ENCODE results near the gene MYL6. TPM values are rescaled to one million over a fixed set of nuclear protein-coding genes. Genes with fewer than 3 reads are reported as not detected.

Gene MYL6
- total RNA-seq, 1 experiment from 2014 or later = 1,272 TPM

- peak; percentile 71 for DNase-seq (ENCODE audit: low read depth)
Observed at GRCh38 chr12:56129206-56129941, 28.8 kb upstream of the MYL6 start.

GRCh38 chr12:56129942-56130495 is 28.1 kb upstream of the MYL6 start:
- DNase-seq (ENCODE audit: low read depth) = no peak

GRCh38 chr12:56130876-56131275 is 27.3 kb upstream of the MYL6 start:
- DNase-seq (ENCODE audit: low read depth) = no peak

DNA sequence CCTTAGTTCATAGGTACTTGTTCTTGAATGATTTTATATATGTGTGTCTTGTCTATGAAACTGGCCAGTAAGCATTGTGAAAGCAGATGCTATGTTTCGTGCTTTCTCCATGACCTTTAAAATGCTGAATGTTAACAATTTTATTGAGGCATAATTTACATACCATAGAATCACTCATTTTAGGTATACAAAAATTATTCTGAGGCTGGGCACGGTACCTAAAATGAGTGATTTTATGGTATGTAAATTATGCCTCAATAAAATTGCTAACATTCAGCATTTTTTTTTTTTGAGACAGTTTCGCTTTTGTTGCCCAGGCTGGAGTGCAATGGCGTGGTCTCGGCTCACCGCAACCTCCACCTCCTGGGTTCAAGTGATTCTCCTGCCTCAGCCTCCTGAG is 23.3 kb upstream of the MYL6 start:
- no peak for DNase-seq (ENCODE audit: low read depth)

DNA sequence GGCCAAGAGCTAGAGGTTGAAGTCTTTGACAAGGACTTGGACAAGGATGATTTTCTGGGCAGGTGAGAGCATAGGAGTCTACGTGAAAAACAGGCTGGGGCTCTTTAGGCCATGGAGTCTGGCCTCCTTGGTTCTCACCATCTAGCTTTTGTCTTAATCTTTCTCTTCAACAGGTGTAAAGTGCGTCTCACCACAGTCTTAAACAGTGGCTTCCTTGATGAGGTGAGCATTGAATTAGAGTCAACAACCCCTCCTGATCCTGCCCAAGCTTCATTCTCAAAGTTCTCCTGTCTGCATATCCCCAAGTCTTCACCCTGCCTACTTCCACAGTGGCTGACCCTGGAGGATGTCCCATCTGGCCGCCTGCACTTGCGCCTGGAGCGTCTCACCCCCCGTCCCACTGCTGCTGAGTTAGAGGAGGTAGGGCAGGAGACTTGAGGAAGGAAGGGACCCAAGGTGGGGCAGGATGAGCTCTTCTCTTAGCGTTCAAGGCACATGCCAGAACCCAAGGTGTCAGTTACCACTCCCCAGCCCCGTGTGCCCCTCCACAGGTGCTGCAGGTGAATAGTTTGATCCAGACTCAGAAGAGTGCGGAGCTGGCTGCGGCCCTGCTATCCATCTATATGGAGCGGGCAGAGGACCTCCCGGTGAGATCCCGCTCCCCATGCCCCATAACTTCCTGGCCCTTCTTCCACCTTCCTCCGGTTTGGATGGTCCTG is 20.1 kb upstream of the MYL6 start:
- DNase-seq (ENCODE audit: low read depth) = no peak

GRCh38 chr12:56141946-56142784 is 16.0 kb upstream of the MYL6 start:
- no peak for DNase-seq (ENCODE audit: low read depth)

- DNase-seq (ENCODE audit: low read depth) = no peak
Observed at GRCh38 chr12:56143217-56143616, 14.9 kb upstream of the MYL6 start.

DNA sequence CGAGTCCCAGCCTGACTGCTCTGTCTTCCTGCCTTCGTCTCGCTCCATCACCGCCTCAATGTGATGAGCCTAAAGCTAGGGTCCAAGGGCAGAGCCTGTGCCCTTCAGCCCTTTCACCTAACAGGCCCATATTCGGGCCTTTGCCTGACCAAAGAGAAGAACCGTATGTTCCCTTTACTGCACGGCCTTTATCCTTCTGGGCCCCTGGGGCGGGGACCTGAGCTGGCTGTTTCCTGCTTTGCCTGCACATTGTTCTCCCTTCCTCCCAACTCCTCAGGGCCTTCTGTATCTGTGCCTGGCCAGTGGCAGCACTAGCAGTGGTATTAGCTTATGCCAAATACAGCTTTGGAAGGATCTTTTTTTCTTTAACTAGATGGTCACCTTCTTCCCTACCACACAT is 14.3 kb upstream of the MYL6 start:
- no peak for DNase-seq (ENCODE audit: low read depth)

DNA sequence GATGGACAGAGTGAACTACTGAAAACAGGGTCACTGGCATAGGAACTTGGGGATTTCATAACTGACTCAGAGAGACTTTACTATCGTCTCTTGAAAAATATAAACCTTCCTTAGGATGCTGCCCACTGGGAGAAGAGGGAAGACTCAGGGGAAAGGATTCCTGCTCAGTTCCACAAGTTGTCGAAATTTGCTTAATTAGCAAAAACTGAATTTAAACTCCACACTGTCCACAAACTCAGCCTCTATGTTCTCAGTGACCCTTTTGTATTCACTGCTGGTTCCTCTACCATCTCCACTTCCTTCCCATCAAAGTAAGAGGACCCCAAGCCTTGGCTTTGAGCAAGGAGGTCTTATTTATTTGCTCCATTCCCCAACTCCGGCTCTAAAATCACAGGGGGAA is 12.9 kb upstream of the MYL6 start:
- no peak for DNase-seq (ENCODE audit: low read depth)

- no peak for DNase-seq (ENCODE audit: low read depth)
Observed at GRCh38 chr12:56146492-56147460, 11.4 kb upstream of the MYL6 start.

GRCh38 chr12:56150563-56150962 is 7.6 kb upstream of the MYL6 start:
- DNase-seq (ENCODE audit: low read depth) = no peak

DNA sequence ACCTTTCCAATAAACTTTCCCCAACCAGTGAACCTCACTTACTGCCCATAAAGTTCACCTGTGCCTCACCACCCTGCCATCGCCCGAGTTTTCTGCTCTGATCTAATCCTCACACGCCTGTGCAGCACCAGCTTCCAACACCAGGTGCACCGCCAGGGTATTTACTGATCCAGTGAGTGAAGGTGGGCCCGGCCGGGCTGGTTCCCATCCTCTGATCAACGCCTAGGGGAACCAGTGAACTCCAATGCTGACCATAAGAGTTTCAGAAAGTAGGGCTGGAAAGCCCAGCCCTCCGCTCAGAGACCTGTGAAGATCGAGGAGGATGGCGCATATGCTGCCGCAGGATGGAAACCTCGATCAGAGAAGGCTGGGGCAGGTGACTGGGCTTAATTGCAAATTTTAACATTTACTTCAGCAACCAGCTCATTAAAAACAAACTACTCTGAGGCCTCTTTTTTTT is 6.5 kb upstream of the MYL6 start:
- no peak for DNase-seq (ENCODE audit: low read depth)

DNA sequence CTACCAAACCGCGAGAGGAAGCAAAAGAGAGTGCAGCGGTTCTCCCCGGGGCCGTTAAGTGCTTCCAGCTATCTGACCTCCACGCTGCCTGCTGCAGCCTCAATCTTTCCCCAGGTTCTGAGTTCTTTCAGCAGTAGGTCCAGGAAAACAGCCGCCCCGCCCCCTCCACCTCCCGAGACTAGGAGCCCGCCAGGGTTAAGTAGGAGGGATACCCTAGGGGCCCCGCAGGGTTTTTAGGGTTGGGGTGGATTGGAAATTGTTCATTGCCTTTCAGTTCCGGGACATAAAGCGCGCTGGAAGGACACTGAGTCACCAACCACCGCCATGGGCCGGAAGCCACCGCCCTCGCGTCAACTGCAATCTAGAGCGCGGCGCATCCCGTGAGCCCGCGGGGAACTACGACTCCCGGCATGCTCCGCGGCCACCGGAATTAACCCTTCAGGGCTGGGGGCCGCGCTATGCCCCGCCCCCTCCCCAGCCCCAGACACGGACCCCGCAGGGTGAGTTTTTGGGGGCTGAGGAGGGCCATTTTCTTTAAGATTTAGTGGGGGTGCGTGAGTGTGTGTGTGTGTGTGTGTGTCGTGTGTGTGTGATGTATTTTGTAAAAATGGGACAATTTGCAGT is 5.9 kb upstream of the MYL6 start, which contains the start of gene MYL6B:
MYL6B (plus strand) TSS at position 456 of the 624 bp plus-strand sequence. CDS start 1,332 bp downstream, outside the sequence.
- peak; percentile 90 for DNase-seq (ENCODE audit: low read depth)

DNA sequence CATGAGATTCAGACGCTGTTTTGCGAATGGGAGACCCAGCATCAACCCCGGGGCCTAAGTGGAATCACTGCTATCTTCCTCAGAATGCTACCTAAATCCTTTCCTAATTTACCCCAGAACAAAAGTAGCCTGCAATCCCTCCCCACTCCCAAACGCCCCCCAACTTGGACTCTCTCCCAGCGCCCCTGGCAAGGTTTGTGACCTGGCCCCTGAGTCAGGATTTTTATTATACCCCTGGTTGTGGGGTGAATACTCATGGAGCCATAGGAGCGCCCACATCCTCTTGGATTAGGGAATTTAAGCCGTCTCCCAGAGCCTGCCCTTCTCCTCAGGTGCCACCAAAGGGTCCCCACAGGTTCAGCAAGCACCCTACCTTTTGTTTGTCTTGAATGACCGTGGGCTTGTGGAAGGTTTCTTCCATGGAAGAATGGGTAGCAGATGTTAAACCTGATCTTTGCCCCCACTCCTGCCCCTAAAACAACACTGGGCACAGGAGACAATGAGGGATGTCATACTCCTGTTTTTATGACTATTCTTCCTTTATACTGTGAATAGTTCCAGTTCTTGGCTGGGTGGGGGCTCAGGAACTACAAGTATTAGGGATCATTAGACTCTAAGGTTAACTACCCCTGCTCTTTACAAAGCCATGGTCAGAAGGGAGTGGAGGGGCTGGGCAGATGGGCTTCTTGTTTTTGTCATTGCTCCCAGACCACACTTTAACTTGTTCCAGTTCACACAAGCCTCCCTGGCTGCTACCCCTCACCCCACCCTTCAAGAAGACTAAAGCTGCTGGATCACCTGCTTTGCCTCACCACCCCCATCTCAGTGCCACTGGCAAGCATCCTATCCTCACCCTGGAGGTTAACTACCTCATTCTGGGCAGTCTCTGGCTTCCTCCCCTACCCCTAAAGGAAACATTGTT is 5.1 kb upstream of the MYL6 start:
- no peak for DNase-seq (ENCODE audit: low read depth)

GRCh38 chr12:56153678-56154065 is 4.5 kb upstream of the MYL6 start:
- DNase-seq (ENCODE audit: low read depth) = no peak

DNA sequence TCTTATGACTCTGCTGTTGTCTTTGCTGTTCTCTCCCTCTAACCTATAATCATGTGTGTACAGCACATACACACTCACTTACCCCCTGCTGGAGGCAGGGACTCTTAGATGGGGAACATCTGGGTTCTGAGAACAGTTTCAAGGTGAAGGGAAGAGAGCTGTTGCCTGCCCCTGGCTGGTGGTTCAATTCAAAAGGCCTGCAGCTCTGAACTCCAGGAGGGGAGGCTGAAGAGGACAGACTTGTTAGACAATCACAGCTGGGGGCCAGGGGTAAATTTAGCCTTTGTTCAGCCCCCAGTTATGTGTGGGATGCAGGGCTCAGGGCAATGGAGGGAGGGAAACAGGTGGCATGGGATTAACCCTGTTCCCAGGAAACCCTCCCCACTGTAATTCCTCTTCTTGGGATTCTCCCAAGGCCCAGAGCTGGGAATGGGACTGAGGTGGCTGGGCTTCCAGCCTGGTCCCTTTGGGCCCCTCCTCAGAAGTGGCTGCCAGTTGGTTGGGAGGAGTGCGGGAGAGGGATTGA is 3.9 kb upstream of the MYL6 start:
- no peak for DNase-seq (ENCODE audit: low read depth)

DNA sequence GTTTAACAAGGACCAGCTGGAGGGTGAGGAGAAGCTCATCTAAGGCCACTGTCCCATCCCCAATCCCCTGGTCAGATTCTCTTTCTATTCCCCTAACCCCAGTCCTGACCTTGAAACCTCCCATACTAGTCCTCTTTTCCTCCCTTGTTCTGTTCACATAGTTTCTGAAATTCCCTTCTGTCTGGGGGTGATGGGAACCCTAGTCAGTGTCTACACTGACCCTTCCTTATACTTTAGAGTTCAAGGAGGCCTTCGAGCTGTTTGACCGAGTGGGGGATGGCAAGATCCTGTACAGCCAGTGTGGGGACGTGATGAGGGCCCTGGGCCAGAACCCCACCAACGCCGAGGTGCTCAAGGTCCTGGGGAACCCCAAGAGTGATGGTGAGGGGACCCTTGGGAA is 3.3 kb upstream of the MYL6 start:
- no peak for DNase-seq (ENCODE audit: low read depth)

GRCh38 chr12:56155256-56155845 is 2.8 kb upstream of the MYL6 start:
- DNase-seq (ENCODE audit: low read depth) = no peak
